ENCODE measurements around the gene STK32C.

DNA sequence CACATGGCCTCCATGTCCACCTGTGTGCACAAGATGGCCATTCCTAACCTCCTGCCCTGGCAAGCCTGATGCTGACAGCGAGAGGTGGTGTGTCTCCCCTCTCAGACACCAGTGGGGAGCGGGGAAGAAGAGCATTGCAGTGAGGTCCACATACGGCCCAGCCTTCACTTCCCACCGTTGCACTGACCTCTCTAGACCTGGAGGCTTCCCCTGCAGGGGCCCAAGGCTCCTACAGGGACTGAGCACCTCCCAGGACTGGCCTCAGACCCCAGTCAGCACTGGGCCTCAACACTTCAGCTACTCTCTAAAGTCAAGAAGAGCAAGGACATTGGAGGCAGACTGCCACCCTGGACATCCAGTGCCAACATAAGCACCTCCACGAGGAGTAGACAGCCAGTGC is 15.9 kb downstream of the STK32C start:
- TF ChIP-seq POLR2AphosphoS5 (IDR thresholded peaks at IDR 0.05; ENCODE audit: borderline replicate concordance, low read depth, low read length) (no peak), EZH2 (IDR thresholded peaks at IDR 0.05) (no peak), FOXP2 (optimal IDR thresholded peaks at IDR 0.05; ENCODE audit: control extremely low read depth, extremely low read length, insufficient read depth) (no peak)

All from SK-N-MC (cell line).